HL-60/S4 treated with retinoic acid at 250 ng/mL for 4 days and 3 days (cell line): Measurements from ENCODE around the gene HMGA1.

Experiments used
- in situ Hi-C: fragments of 300-500 bp; cut with MboI; formaldehyde crosslinking; loops from 2 replicates; pipeline ENCODE4 v1.7.0; 2022; ENCODE audit warnings: low sequenced_read_pairs

Gene HMGA1

GRCh38 chr6:34239893-34240292, 3.2 kb downstream of the HMGA1 start:
- in situ Hi-C loops, result loop anchor here (10.0 kb wide), 1 partner anchor 175 kb away; no protein-coding TSS in a partner anchor

GRCh38 chr6:34240329-34241248, 3.9 kb downstream of the HMGA1 start:
- in situ Hi-C loops, result loop anchor here (10.0 kb wide), 1 partner anchor 174 kb away; no protein-coding TSS in a partner anchor

- in situ Hi-C loops, result loop anchor here (10.0 kb wide), 1 partner anchor 173 kb away; no protein-coding TSS in a partner anchor
Measured at GRCh38 chr6:34241351-34242215, 4.9 kb downstream of the HMGA1 start.

- in situ Hi-C loops, result loop anchor here (10.0 kb wide), 1 partner anchor 172 kb away; no protein-coding TSS in a partner anchor
Measured at GRCh38 chr6:34242252-34243130, 5.8 kb downstream of the HMGA1 start.

GRCh38 chr6:34243131-34243771, 6.6 kb downstream of the HMGA1 start:
- in situ Hi-C loops, result loop anchor here (10.0 kb wide), 1 partner anchor 172 kb away; no protein-coding TSS in a partner anchor

- in situ Hi-C loops, result loop anchor here (10.0 kb wide), 1 partner anchor 171 kb away; no protein-coding TSS in a partner anchor
Measured at GRCh38 chr6:34243901-34244884, 7.5 kb downstream of the HMGA1 start.

GRCh38 chr6:34245032-34245760, 8.5 kb downstream of the HMGA1 start:
- in situ Hi-C loops, result loop anchor here (10.0 kb wide), 1 partner anchor 170 kb away; no protein-coding TSS in a partner anchor

GRCh38 chr6:34245761-34246140, 9.1 kb downstream of the HMGA1 start:
- in situ Hi-C loops, result loop anchor here (10.0 kb wide), 1 partner anchor 169 kb away; no protein-coding TSS in a partner anchor

- in situ Hi-C loops, result loop anchor here (10.0 kb wide), 1 partner anchor 169 kb away; no protein-coding TSS in a partner anchor
Measured at GRCh38 chr6:34246249-34246562, 9.5 kb downstream of the HMGA1 start.

GRCh38 chr6:34246563-34247391, 10.1 kb downstream of the HMGA1 start:
- in situ Hi-C loops, result loop anchor here (10.0 kb wide), 1 partner anchor 168 kb away; no protein-coding TSS in a partner anchor

GRCh38 chr6:34247481-34248197, 11.0 kb downstream of the HMGA1 start:
- in situ Hi-C loops, result loop anchor here (10.0 kb wide), 1 partner anchor 167 kb away; no protein-coding TSS in a partner anchor

GRCh38 chr6:34248198-34248726, 11.6 kb downstream of the HMGA1 start:
- in situ Hi-C loops, result loop anchor here (10.0 kb wide), 1 partner anchor 167 kb away; no protein-coding TSS in a partner anchor

- in situ Hi-C loops, result loop anchor here (10.0 kb wide), 1 partner anchor 166 kb away; no protein-coding TSS in a partner anchor
Measured at GRCh38 chr6:34248727-34249468, 12.2 kb downstream of the HMGA1 start, which contains the start of gene SMIM29. Gene SMIM29 (minus strand): TSS chr6:34249006. CDS start chr6:34247791, 1,215 bp downstream.

- in situ Hi-C loops, result loop anchor here (10.0 kb wide), 1 partner anchor 165 kb away; no protein-coding TSS in a partner anchor
Measured at GRCh38 chr6:34249469-34250261, 13.0 kb downstream of the HMGA1 start.
